GM18520 (cell line): ENCODE data around the gene LAMTOR1.

Experiments used
- ATAC-seq: cut with Tn5 transposase; IDR thresholded peaks from one replicate; pipeline ENCODE4 v1.9.1; 2021; ENCODE audit not compliant: unreplicated experiment

LAMTOR1 gene

DNA sequence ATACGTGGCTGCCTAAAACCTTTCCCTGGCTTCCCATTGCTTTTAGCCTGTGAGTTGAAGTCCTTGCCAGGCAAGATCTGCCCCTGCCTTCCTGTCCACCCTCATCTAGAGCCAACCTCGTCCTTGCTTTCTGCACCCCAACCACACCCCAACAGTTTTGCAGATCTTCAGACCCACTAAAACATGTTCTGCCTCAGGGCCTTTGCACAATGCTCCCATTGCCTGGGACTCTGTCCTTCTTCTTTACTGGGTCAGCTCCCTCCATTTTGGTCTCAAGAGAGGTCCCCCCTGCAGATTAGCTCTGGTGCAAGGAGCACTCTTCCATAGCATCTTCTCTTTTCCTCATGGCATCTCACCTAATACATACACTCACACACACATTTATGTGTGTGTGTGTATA lies 17.8 kb upstream of the LAMTOR1 start:
- no peak for ATAC-seq

DNA sequence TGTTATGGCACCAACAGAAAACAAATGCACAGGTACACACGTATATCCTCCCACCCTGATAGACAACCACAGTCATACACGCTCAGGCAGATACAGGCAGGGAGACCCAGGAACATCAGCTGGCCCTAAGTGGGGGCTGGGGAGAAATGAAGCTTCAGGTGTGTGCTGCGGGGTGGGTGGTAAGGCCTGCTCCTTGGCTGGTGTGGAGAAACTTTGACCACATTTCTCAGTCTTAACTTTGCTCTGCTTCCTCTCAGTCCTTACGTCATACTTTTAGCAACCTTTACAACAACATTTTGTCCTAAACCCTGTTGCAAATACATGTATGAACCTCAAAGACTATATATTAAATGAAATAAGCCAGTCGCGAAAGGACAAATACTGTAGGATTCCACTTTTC lies 16.1 kb upstream of the LAMTOR1 start:
- ATAC-seq: no peak

DNA sequence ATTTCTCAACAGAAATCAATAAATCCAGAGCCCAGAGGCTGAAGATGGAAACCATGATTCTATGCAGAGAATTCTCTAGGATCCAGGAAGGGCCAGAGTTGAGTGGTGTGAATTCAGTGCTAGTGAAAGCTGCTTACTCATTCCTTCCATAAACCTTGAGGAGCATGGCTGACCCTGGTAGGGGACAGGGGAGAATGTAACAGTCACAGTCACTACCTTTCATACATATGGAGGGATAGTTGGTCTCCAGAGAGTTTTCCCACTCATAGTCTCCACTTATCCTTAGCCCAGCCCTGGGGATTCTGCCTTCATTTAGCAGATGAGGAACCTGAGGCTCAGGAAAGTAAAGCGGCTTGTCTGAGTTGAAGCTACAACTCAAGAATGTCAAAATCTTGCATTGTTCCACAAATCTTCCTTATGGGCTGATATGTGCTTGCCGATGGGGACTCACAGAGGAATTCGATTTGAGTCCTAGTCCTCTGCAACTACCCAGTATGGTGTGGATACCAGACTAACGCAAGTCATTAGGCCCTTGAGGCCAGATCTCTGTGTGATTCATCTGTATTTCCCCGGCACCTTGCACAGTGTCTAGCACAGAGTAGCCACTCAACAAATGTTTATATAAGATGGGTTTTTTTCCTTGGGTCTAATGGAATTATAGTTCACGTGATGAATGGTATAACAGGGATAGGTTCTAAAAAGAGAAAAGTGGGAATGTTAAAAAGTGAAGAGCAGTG lies 13.1 kb upstream of the LAMTOR1 start:
- no peak for ATAC-seq

GRCh38 chr11:72114570-72114969 lies 11.5 kb upstream of the LAMTOR1 start:
- ATAC-seq: no peak

GRCh38 chr11:72112978-72113808 lies 10.1 kb upstream of the LAMTOR1 start:
- ATAC-seq: no peak

DNA sequence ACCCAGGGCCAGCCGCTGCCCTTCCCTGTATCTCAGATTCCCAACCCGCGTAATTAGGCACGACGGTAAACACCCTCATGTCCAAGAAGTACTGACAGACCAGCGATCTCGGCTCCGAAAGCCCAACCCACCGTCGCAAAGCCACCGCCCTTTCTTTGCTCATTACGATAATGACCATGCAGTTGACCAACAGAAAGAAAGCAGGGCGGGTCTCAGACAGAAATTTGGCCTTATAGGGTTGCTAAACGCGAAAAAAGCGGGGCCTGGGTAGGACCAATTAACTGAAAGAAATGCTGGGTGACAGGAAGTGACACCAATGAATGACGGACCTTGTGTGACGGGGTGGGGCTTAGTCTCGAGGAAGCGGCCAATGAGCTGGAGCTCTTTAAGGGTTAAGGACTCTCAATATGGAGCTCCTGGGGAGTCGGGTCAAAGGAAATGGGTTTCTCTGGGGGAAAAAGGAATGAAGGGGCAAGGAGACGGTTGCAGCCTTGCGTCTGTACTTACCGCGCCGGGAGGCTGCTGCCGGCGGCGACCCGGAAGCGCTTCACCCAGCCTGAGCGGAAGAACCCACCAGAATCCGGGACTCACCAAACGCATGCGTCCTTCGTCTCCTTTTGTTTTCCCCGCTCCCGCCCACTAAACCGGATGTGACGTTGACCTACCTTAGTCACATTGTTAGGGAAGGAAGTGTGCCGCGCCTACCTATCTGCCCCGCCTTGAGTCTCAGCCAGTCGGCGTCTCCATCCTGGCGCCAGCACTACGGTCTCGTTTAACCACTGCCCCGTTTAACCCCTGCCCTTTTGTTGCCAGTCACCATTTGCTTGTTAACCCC lies 9.3 kb upstream of the LAMTOR1 start, which contains the start of gene ANAPC15:
Gene ANAPC15, minus strand, starts transcription at position 553 of the 835 bp plus-strand sequence. CDS start 1,419 bp downstream, outside the sequence.
- peak; percentile 88 for ATAC-seq

DNA sequence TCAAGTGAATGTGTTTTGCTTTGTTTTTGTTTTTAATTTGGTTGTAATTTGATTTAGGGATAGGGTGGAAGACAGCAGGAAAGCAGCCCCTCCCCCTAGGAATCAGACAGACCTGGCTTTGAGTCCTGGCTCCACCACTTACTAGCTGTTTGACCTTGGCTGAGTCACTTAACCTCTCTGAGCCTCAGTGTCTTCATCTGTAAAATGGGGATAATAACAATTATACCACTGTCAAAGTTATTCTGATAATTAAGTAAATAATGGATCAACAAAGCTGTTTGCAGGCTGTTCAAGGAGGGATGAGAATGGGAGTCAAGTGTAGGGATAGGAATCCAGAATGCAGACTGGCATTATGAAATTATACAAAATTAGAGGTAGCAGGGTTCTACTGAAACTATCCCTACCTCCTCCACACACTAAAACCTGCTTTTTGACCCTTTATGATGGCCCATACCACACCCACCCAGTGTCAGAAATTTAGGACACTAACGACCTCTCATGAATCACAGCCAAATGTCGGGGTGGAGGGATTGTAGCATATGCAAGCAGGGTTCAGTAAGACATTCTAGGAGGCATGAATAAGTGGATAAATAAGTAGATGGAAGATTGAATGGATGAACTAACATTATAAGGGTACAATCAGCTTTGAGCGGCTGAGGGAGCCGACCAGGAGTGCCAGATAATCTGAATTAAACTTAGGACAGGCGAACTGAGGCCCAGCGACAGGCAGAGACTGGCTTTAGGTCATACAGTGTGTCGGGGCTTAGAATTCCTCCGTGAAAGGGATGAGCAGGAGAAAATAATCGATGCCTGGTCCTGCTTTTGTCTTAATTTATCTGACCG lies 8.4 kb upstream of the LAMTOR1 start:
- ATAC-seq: no peak

DNA sequence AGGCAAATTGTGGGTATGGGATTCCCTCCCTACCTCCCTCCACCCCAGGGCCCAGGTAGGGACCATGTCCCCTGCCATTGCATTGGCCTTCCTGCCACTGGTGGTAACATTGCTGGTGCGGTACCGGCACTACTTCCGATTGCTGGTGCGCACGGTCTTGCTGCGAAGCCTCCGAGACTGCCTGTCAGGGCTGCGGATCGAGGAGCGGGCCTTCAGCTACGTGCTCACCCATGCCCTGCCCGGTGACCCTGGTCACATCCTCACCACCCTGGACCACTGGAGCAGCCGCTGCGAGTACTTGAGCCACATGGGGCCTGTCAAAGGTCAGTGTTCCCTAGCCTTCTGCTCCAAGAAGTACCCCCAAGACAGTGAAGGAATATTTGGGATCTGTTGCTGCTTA lies 2.8 kb upstream of the LAMTOR1 start, which contains the start of gene TOMT:
Gene TOMT, plus strand, starts transcription at position 37 of the 400 bp plus-strand sequence. Its CDS starts 28 bp downstream, at position 65.
- ATAC-seq: no peak

DNA sequence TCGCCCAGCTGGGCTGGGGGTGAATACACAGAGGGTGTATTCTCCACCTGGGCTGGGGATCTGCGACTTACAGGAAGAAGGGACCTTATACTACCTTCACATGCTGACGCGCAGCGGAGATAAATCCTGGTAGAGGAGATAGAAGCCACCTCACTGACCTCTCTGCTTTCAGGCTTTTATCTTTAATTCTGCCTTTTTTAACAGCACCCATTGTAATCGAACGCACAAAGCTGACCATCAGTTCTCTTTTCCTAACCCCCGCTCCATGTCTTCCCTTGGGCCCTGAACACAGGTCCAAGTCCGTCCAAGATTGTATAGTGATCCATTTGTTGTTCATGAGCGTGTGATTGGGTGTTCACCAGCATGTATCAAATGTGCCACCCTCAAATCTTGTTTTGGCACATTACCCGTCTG lies 664 bp upstream of the LAMTOR1 start:
- no peak for ATAC-seq

DNA sequence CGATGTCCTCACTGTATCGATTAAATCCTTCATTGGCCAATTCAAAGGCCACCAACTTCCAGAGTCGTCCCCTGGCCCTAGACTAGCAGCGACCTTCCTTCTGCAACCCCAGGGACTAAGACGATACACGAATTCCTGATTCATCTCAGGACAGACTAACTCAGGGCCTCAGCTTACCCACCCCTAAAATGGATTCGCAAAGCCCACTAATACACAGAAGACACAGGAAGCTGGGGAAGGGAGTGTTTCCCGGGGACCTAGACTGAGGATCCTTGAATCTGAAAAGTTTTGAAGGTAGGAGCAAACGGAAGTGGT lies 509 bp downstream of the LAMTOR1 start:
- ATAC-seq: no peak

DNA sequence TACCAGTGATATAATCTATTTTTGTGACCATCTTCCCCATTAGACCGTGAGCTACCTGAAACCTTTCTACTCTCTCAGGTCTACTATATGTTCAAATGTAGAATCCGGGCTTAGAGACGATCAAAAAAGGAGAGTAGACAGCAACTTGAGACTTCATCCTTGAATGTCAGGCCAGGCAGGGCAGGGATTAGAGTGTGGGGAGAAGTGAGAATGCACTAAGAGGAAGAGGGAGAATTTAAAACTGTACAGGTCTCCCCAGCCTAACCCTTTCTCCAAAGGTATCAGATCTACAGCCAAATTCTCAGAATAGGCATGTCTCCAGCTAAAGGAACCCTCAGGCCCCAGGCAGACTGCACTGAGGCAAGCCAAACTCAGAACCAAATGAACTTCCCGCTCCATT lies 935 bp downstream of the LAMTOR1 start:
- no peak for ATAC-seq

DNA sequence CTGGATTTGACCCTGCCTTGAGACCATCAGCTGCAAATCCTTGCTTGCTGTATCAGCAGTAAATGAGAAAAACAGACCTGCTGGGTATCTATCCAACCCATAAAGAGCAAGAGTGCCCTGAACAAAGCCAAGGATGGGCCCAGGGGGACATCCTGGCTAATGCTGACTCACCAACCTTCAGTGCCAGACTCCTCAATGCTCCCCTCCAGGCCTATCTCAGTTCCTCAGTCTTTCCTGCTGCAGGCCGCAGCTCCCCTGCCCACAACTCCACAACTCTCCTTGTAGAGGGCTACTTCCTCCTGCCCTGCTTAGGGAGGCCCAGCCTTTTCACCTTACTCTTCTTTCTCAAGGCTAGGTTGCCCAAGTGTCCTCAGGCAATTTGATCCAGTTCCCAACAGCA lies 2.6 kb downstream of the LAMTOR1 start:
- ATAC-seq: no peak

GRCh38 chr11:72100009-72100408 lies 3.1 kb downstream of the LAMTOR1 start:
- no peak for ATAC-seq

DNA sequence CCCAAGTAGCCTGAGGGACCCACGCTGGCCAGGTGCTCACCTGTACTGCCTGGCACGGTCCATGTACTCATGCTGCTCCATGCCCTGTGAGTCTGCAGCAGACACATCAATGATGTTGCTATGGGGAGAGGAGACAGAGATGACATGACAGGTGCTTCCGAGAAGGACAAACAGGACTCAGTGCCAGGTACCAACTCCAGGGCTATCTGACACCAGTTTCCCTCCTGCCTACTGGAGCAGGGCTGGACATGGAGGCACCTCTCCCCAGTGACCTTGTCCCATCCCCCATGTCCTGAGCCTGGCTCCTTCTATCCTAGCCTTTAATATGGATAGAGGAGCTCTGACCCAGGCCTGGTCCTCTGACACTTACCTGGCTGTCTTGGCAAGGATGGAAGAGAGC lies 4.4 kb downstream of the LAMTOR1 start:
- no peak for ATAC-seq

- ATAC-seq: no peak
Observed at GRCh38 chr11:72091292-72091691, 11.8 kb downstream of the LAMTOR1 start.

DNA sequence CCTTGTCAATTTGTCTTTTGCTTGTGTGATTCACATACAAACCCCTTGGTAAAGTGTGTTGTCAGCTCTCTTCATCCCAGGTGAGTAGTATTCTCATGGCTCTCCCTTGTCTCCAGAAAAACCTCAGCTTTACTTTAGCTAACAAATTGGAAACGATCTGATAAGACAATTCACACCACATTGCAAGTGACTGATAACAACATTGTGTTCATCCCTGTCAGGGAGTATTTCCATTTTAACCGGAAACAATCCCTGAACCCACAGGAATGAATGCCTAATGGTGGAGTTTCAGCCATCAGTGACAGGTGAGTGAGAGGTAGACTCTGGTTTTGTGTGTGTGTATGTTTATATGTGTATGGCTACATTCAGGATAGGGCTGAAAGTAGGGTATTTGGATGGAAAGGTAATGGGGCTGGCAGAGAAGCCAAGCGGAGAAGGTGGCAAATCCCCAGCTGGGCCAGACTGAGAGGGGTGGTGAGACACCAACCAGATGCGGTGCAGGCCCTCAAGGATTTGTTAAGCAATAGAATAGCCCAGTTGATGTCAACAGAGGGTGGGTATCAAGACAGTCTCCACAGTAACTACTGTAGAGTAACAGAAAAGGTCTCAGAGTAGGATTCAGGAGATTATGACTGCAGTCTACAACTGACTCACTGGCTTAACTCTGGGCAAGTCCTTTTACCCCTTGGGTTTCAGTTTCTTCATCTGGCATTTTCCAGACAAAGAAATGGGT lies 14.9 kb downstream of the LAMTOR1 start:
- no peak for ATAC-seq

- no peak for ATAC-seq
Observed at GRCh38 chr11:72085621-72086351, 17.3 kb downstream of the LAMTOR1 start.

GRCh38 chr11:72084965-72085364 lies 18.1 kb downstream of the LAMTOR1 start:
- no peak for ATAC-seq

DNA sequence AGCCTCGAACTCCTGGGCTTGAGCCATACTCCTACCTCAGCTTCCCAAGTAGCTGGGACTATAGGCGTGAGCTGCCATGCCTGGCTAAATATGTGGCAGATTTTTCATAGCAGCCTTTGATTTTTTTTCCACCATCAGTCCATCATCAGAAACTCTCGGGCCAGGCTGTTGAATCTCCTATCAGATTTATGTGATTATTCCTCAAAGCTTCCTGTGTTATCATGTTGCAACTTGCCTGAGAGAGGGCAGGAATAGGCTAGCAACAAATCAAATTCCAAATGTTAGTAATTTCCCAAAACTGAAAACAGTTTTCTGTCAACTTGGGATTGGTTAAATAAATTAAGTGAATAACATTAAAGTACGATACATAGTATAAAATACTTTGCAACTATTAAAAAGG lies 19.0 kb downstream of the LAMTOR1 start:
- ATAC-seq: no peak
